Fibroblast of lung (primary cell): Measurements from ENCODE around the gene PCDHB15. TPM values are rescaled to one million over a fixed set of nuclear protein-coding genes. Genes with fewer than 3 reads are reported as not detected.
"Not testable (repeated sequence)": the region's sequence is repeated elsewhere in the genome, so short reads cannot be mapped to it uniquely, and the experiment has no call there.

Experiments used
- DNase-seq, 2 donors: peaks; one replicate each; pipeline versions ENCODE4 v3.0.0 to v3.0.0-alpha.2; 2010; ENCODE audit warnings: low read depth in 2 of 2
- H2AFZ ChIP-seq: 2 replicates; pipeline ENCODE4 v1.5.1; 2012; ENCODE audit warnings: low read length, control low read depth, inconsistent platforms
- H3K27ac ChIP-seq: 2 replicates; pipeline ENCODE4 v1.5.1; 2011; ENCODE audit warnings: low read length, control low read depth; ENCODE audit not compliant: insufficient read depth
- H3K27me3 ChIP-seq: 2 replicates; pipeline ENCODE4 v1.5.1; 2011; ENCODE audit warnings: mild to moderate bottlenecking, low read length; ENCODE audit not compliant: control insufficient read depth, insufficient read depth
- H3K36me3 ChIP-seq: 2 replicates; pipeline ENCODE4 v1.5.1; 2011; ENCODE audit warnings: low read length; ENCODE audit not compliant: control insufficient read depth, insufficient read depth
- H3K4me1 ChIP-seq: 2 replicates; pipeline ENCODE4 v1.5.1; 2011; ENCODE audit warnings: low read length; ENCODE audit not compliant: control insufficient read depth, insufficient read depth; ENCODE audit errors: extremely low read depth
- H3K4me2 ChIP-seq: 2 replicates; pipeline ENCODE4 v1.5.1; 2011; ENCODE audit warnings: low read length, control low read depth; ENCODE audit not compliant: insufficient read depth; ENCODE audit errors: extremely low read depth
- H3K4me3 ChIP-seq, 4 experiments: fragments of 200-600 bp in 1 of 4; sonication (generic) in 1 of 4; replicated peaks in 1 of 4; 2 replicates each; pipeline ENCODE4 v1.5.1; 2011 to 2016; ENCODE audit warnings: low read length in 4 of 4, low read depth in 3 of 4, mild to moderate bottlenecking in 3 of 4, control low read depth in 2 of 4, inconsistent platforms in 1 of 4, mixed read lengths in 1 of 4; ENCODE audit not compliant: insufficient read depth in 1 of 4; ENCODE audit errors: control extremely low read depth in 1 of 4
- H3K79me2 ChIP-seq: 2 replicates; pipeline ENCODE4 v1.5.1; 2012; ENCODE audit warnings: mild to moderate bottlenecking, low read length, inconsistent platforms; ENCODE audit not compliant: control insufficient read depth, insufficient read depth
- H3K9ac ChIP-seq: 2 replicates; pipeline ENCODE4 v1.5.1; 2011; ENCODE audit warnings: mild to moderate bottlenecking, low read length, control low read depth; ENCODE audit not compliant: insufficient read depth
- H3K9me3 ChIP-seq: 2 replicates; pipeline ENCODE4 v1.5.1; 2012; ENCODE audit warnings: low read depth, low read length; ENCODE audit not compliant: control insufficient read depth, insufficient read depth
- H4K20me1 ChIP-seq: 2 replicates; pipeline ENCODE4 v1.5.1; 2011; ENCODE audit warnings: low read length; ENCODE audit not compliant: control insufficient read depth, insufficient read depth; ENCODE audit errors: extremely low read depth
- EZH2 ChIP-seq: IDR thresholded peaks from 2 replicates; pipeline ENCODE4 v1.5.1; 2012; ENCODE audit warnings: low read length, control low read depth, mild to moderate bottlenecking; ENCODE audit errors: missing control alignments
- polyA minus RNA-seq: library from RNA; depleted of rRNA, polyadenylated mRNA; stranded (reverse); fragments of >200 nt; gene quantifications from 2 replicates; pipeline ENCODE4 v1.2.3, GENCODE V29; 2011; ENCODE audit warnings: low replicate concordance
- polyA plus RNA-seq, 2 donors: library from polyadenylated mRNA; depleted of rRNA in 1 of 2; stranded (reverse) in 1 of 2; unstranded in 1 of 2; fragments of >200 nt; gene quantifications; 2 replicates each; pipeline ENCODE4 v1.2.1, GENCODE V29; 2011 to 2012; ENCODE audit warnings: missing spikeins in 1 of 2
- total RNA-seq: library from RNA; depleted of rRNA; stranded (reverse); fragments of >200 nt; gene quantifications from 2 replicates; pipeline ENCODE4 v1.2.1, GENCODE V29; 2014
- TF ChIP-seq, protein P1 (sequence below), 2 donors: IDR thresholded peaks in 1 of 2; conservative IDR thresholded peaks in 1 of 2; 1 replicate in 1 of 2; 2 replicates in 1 of 2; pipeline ENCODE4 v1.5.1; 2011 to 2012; ENCODE audit warnings: low read length in 2 of 2, control low read depth in 1 of 2, inconsistent platforms in 1 of 2, low read depth in 1 of 2, mild to moderate bottlenecking in 1 of 2

PCDHB15 gene
- 0.77 and 1.8 TPM in 2 replicates for total RNA-seq
- polyA plus RNA-seq = 0.12 and 0.31 TPM in 2 replicates
- 0.15 and 0.28 TPM in 2 replicates for polyA plus RNA-seq (2012)
- polyA minus RNA-seq = 0.74 TPM in 1 of 2 replicates, not detected in the other

GRCh38 chr5:141245250-141245717 lies at the start of gene PCDHB15:
Gene PCDHB15, plus strand, starts transcription at chr5:141245395. Its CDS starts 184 bp downstream, at chr5:141245579.
- no peaks in the 10 kb centered on the region for H3K4me1 ChIP-seq
- DNase-seq = peak in 1 of 2 donors; percentile 2
- no peaks in the 10 kb centered on the region for H3K36me3 ChIP-seq
- H3K9me3 ChIP-seq = no peaks in the 10 kb centered on the region
- TF ChIP-seq EZH2 = no peak
- TF ChIP-seq, protein P1, sequence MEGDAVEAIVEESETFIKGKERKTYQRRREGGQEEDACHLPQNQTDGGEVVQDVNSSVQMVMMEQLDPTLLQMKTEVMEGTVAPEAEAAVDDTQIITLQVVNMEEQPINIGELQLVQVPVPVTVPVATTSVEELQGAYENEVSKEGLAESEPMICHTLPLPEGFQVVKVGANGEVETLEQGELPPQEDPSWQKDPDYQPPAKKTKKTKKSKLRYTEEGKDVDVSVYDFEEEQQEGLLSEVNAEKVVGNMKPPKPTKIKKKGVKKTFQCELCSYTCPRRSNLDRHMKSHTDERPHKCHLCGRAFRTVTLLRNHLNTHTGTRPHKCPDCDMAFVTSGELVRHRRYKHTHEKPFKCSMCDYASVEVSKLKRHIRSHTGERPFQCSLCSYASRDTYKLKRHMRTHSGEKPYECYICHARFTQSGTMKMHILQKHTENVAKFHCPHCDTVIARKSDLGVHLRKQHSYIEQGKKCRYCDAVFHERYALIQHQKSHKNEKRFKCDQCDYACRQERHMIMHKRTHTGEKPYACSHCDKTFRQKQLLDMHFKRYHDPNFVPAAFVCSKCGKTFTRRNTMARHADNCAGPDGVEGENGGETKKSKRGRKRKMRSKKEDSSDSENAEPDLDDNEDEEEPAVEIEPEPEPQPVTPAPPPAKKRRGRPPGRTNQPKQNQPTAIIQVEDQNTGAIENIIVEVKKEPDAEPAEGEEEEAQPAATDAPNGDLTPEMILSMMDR (conservative IDR thresholded peaks at IDR 0.05 in 1 of 2, IDR thresholded peaks at IDR 0.05 in 1 of 2; ENCODE audit: low read depth in 1 of 2, low read length in 2 of 2) = peak in 1 of 2 donors; percentile 7
- no peak within 1 kb of the TSS for H2AFZ ChIP-seq
- no peak within 1 kb of the TSS for H3K9ac ChIP-seq
- peak within 1 kb of the TSS in 1 of 4 experiments; percentile 26 for H3K4me3 ChIP-seq
- no peak within 1 kb of the TSS for H3K4me2 ChIP-seq
- H3K27me3 ChIP-seq = no peaks in the 10 kb centered on the region
- no peak within 1 kb of the TSS for H3K27ac ChIP-seq
- H4K20me1 ChIP-seq = no peaks in the 10 kb centered on the region
- no peaks in the 10 kb centered on the region for H3K79me2 ChIP-seq

GRCh38 chr5:141196363-141196762 lies 48.8 kb upstream of the PCDHB15 start:
- Histone ChIP-seq H3K27ac (no peak overlapping the region), H3K9ac (no peak overlapping the region), H3K4me3 (no peak overlapping the region), H4K20me1 (no peaks in the 10 kb centered on the region), H2AFZ (no peak overlapping the region), H3K4me1 (no peaks in the 10 kb centered on the region), H3K4me2 (no peak overlapping the region), H3K79me2 (no peaks in the 10 kb centered on the region), H3K27me3 (no peaks in the 10 kb centered on the region), H3K9me3 (no peaks in the 10 kb centered on the region), H3K36me3 (no peaks in the 10 kb centered on the region)
- DNase-seq = no peak
- no peak for TF ChIP-seq EZH2
- TF ChIP-seq, protein P1 (conservative IDR thresholded peaks at IDR 0.05 in 1 of 2, IDR thresholded peaks at IDR 0.05 in 1 of 2; ENCODE audit: low read depth in 1 of 2, low read length in 2 of 2) = no peak

DNA sequence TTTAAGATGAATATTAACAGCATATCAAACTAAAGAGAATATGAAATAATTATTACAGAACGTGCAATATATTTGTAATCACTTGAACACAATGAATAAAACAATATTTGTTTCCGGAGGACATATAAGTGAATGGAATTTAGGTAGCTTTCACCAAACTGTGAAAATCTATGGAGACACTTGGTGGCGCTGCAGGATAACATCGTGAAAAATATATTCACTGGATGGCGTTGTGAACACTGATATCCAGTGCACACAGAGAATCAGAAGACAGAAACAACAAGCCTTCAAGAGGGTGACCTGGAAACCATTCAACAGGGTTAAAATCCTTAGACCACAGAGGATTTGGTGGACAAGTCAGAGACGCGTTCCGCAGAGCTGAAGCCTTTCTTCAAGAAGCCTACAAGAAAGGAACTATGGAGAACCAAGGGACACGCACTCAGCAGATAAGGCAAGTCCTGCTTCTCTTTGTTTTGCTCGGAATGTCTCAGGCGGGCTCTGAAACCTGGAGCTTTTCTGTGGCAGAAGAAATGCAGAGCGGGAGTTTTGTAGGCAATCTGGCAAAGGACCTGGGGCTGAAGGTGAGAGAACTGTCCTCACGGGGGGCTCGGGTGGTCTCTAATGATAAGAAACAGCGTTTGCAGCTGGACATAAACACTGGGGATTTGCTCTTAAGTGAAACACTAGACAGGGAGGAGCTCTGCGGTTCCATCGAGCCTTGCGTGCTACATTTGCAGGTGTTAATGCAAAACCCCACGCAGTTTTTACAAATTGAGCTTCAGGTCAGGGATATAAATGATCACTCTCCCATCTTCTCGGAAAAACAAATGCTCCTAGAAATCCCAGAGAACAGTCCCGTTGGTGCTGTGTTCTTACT lies 45.6 kb upstream of the PCDHB15 start, which contains the start of gene PCDHB11:
PCDHB11 (plus strand) TSS at position 269 of the 877 bp plus-strand sequence; CDS start at position 417, 148 bp downstream.
- DNase-seq = no peak
- Histone ChIP-seq H3K27ac (no peak within 1 kb of the TSS), H3K36me3 (no peaks in the 10 kb centered on the region), H3K9ac (no peak within 1 kb of the TSS), H3K27me3 (no peaks in the 10 kb centered on the region), H3K4me2 (no peak within 1 kb of the TSS), H3K4me1 (no peaks in the 10 kb centered on the region), H3K9me3 (no peaks in the 10 kb centered on the region), H3K4me3 (peak within 1 kb of the TSS in 1 of 4 experiments; percentile 25), H2AFZ (no peak within 1 kb of the TSS), H3K79me2 (no peaks in the 10 kb centered on the region), H4K20me1 (no peaks in the 10 kb centered on the region)
- no peak for TF ChIP-seq EZH2
- TF ChIP-seq, protein P1 (conservative IDR thresholded peaks at IDR 0.05 in 1 of 2, IDR thresholded peaks at IDR 0.05 in 1 of 2; ENCODE audit: low read depth in 1 of 2, low read length in 2 of 2) = no peak

DNA sequence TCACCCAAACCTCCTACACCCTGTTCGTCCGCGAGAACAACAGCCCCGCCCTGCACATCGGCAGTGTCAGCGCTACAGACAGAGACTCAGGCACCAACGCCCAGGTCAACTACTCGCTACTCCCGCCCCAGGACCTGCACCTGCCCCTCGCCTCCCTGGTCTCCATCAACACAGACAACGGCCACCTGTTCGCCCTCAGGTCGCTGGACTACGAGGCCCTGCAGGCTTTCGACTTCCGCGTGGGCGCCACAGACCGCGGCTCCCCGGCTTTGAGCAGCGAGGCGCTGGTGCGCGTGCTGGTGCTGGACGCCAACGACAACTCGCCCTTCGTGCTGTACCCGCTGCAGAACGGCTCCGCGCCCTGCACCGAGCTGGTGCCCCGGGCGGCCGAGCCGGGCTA lies 44.1 kb upstream of the PCDHB15 start:
- not testable (repeated sequence) for H3K4me3 ChIP-seq, H3K9me3 ChIP-seq, H3K79me2 ChIP-seq, H4K20me1 ChIP-seq, H3K27me3 ChIP-seq, H3K4me2 ChIP-seq, H3K27ac ChIP-seq, H3K36me3 ChIP-seq, DNase-seq, H3K9ac ChIP-seq, H3K4me1 ChIP-seq, H2AFZ ChIP-seq
